ENCODE measurements around the gene RAI14.

- TF ChIP-seq CTCF (IDR thresholded peaks at IDR 0.05) (no peak), POLR2A (IDR thresholded peaks at IDR 0.05) (no peak)
Observed at GRCh38 chr5:34743878-34744277, 87.8 kb downstream of the RAI14 start.

All from body of pancreas (tissue), 4 donors.